Cerebellar nuclear complex (tissue), 1 donor: ENCODE measurements around the gene IDH3B.
"Not testable (repeated sequence)": the region's sequence is repeated elsewhere in the genome, so short reads cannot be mapped to it uniquely, and the experiment has no call there.

ENCODE experiments used
- DNase-seq, 2 experiments: peaks; one replicate each; lab custom pipeline; 2025; lab: John Stamatoyannopoulos, UW

Gene IDH3B

DNA sequence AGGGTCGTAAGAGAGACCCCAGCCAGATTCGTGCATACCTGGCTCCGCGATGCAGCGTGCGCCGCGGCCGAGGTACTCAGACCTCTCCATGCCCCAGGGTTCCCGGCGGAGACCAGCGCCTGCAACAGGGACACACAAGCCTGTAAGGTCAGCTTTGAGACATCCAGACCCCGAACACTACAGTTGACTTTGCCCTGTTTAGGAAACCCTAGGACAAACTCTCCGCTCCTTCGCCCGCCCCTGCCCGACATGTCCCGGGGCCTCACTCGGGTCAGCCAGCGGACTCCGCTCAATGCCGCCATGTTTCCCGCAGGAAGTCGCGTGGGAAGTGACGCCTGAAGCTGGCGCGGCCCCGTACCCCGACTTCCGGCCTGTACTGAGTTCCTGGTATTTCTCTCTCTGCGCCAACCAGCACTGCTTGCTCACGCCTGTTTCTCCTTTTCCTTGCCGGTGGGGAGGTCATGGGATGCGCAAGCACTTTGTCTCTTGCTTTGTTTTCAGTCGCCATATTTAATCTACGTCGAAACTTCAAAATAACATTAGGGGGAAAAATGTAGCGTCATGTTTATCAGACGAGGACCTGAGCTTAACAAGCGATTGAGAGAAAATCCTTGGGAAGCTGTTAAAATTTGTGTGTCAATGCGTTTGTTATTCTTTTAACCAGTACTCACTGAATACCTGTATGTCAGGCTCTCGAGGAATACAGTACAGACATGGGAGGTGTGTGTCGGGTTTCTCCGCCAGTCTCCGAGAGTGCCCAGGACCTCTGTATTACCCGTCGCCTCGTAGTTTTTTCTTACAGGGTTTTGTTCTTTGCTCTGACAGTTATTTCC is at the start of gene IDH3B:
IDH3B (minus strand) TSS at position 330 of the 833 bp plus-strand sequence; CDS start at position 302, 28 bp downstream.
- peak; percentile 23 to 88 for DNase-seq

- no peak for DNase-seq
Observed at GRCh38 chr20:2713285-2713684, 49.3 kb upstream of the IDH3B start.

DNA sequence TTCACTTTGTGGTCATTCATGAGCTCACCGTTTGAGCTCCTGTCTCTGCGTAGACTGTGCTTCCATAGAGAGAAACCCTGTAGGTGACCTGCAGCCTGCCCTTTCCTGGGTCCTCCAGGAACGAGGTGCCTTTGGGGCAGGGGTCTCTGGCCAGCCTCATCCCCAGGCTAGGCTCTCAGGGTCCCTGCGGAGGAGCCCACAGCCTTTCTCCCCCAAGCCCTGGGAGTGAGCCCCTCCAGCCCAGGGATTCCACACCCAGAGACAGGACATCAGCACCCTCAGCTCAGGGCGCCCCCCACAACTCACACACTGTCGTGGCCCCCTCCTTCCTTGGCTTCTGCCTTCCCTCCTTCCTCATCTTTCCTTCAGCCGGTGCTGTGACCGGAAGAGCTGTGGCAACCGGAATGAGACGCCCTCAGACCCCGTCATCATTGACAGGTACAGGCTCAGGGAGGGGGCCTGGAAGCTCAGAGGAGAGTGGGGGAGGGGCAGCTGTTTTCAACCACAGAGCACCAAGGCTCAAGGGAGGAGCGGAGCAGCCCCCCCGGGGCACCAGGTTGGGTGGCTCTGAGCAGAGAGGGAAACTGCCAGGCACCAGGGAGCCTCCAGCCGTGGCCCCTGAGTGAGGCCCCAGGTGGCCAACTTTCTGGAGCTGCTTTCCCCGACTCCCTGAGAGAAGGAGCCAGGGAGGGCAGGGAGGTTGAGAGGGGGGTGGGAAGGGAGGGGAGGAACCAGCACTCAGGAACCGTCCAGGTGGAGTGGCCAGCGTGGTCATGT is 45.4 kb upstream of the IDH3B start:
- DNase-seq, result no peak

- DNase-seq, result no peak
Observed at GRCh38 chr20:2708665-2709064, 44.6 kb upstream of the IDH3B start.

- no peak for DNase-seq
Observed at GRCh38 chr20:2708073-2708415, 44.0 kb upstream of the IDH3B start.

DNA sequence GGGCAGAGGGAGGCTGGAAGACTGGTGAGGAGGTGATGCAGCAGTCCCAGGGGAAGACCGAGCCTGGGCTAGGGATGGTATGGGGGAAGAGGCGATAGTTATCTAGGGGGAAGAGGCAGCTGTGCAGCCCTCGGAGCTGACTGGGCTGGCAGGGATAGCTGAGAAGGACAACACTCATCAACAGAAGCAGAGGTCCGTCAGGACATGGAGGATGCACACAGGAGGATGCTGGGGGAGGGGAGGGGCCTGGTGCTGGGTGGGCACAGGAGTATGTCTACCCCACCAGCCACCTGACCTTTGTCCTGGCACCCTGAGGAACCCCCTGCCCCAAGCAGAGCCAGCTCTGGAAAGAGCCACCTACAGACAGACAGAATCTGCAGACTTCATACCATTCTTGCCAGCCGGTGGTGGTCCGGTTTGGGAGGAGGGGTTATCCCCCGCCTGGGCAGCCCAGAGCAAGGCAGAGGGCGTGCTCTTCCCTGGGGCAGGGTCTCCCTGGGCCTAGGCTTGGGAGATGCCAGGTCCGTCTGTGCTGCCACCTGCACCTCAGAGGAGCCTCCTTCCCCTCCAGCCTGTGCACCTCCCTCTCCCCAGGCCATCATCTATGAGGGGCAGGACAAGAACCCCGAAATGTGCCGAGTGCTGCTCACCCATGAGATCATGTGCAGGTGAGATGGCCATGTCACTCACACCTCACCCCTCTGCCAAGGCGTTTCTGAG is 43.5 kb upstream of the IDH3B start:
- DNase-seq, result no peak

DNA sequence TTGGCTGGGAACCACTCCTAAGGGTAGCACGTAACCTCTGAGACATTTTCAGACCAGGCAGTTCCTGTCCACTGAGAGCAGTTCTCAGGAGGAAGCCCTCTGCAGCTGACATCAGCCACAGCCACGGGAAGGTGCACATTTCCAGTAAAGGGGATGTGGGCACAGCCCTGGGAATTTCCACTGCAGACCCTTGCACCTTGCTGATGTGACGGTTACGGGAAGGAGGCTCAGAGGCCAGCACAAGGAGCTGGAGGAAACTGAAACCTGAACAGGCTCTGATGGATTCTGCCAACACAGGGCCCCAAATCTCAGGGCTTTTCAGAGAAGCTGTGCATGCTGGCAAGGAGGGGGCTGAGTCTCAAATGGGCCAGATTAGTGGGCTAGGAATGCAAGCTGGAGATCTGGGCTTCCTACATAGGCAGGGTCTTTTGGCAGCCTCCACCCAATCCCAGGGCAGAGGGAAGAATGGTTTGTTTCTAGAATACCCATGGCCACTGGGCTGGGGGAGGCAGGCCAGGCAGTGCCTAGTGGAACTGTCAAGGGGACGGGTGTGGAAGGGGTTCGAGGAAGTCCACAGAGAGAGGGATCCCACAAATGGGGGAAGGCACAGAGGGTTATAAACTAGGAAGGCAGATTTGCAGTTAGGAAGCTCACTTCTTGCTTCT is 42.8 kb upstream of the IDH3B start:
- no peak for DNase-seq

DNA sequence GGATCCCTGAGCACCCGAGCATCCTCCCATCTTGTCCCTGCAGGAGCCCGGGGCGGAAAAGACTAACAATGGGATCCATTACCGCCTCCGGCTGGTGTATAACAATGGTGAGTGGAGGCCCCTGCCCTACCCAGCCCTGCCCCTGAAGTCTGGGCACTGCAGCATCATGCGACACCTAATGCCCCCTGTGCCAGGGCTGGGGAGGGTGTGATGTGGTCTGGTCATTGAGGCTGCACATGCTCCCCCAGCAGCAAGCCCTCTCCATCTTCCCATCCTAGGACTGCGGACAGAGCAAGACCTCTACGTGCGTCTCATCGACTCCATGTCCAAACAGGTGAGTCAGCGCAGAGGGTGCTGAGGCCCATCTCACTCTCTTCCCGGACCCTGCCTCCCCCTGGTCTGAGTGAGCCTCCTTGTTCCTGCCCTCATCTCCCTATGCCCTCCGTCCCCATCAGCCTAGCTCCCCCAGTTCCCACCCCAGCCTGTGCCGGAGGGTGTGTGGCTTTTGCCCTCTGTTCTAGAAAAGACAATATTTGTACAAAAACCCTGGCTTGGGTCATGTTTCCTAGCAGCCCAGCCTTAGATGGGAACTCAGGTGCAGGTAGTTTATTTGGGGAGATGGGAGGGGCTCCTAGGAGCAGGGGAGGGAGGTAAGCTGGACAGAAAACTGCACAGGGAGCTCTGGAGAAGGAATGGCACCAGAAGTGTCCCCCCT is 42.1 kb upstream of the IDH3B start:
- no peak for DNase-seq

DNA sequence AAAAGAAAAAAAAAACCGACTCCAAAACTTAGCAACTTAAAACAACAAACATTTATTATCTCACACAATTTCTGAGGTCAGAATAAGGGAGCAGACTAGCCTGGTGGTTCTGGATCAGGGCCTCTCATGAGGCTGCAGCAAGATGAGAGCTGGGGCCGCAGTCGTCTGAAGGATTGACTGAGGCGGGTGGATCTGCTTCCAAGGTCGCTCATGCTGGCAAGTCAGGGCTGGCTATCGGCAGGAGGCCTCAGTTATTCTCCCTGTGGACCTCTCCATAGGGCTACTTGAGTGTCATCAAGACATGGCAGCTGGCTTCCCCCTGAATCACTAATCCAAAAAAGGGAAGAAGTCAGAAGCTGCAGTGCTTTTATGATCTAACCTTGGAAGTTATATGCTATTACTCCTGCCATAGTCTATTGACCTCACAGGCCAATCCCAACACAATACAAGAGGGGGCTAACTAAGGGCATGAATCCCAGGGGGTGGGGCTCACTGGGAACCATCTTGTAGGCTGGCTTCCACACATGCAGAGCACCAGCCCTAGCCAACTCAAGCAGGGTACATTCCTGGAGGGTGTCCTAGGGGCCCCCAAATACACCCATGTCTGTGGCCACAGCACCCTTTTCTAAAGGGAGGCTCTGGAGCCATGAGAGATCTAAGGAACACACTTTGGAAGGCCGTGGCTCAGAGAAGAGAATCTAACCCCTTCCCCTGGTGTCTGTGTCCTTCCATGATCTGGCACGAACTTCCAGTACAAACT is 39.9 kb upstream of the IDH3B start:
- no peak for DNase-seq

GRCh38 chr20:2701671-2702081 is 37.7 kb upstream of the IDH3B start:
- no peak for DNase-seq

GRCh38 chr20:2700913-2701620 is 37.1 kb upstream of the IDH3B start:
- no peak for DNase-seq

DNA sequence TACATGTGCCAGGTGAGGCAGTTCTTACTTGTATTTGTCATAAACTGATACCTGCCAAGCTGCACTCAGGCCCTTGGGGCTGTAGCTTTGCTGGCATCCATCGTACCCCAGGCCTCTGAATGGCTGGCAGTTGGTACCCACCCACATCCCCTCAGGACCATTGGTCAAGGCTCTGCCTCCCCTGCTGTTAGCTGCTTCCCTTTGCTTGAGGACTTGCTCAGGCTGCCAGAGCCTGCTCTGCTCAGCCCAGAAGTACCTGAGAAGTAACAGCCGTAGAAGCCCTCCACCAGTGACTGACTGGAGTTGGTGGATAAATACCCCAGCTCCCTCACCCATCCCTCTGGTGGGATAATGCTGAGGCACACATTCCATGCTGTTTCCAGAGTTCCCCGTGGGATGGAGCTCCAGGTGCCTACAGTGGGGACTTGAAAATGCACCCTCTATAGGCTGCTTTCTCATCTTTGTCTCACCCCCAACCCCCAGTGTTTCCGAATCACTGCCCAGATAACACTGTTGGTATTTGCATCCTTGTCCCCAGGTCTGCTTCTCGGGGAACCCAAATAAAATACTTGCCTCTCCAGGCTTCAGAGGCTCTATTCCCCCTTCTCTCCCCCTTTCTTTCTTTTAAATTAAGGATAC is 35.9 kb upstream of the IDH3B start:
- DNase-seq, result no peak

DNA sequence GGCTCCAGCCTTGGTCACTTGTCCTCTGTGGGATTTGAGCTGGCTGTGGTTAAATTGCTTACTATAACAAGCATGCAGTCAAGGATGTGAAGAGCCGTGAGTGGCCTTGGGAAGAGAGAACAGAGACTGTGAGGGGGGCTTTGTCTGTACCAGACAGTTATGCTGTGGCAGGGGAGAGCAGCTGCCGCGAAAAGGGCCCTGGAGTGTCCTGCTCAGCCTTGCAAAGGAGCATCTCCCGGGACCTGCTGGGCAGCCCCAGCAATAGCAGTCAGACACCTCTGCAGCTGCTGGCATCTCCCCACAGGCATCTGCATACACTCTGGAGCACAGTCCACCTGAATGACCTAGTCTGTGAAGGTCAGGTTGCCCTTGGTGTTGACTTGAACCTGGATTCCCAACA is 34.9 kb upstream of the IDH3B start:
- DNase-seq, result no peak

DNA sequence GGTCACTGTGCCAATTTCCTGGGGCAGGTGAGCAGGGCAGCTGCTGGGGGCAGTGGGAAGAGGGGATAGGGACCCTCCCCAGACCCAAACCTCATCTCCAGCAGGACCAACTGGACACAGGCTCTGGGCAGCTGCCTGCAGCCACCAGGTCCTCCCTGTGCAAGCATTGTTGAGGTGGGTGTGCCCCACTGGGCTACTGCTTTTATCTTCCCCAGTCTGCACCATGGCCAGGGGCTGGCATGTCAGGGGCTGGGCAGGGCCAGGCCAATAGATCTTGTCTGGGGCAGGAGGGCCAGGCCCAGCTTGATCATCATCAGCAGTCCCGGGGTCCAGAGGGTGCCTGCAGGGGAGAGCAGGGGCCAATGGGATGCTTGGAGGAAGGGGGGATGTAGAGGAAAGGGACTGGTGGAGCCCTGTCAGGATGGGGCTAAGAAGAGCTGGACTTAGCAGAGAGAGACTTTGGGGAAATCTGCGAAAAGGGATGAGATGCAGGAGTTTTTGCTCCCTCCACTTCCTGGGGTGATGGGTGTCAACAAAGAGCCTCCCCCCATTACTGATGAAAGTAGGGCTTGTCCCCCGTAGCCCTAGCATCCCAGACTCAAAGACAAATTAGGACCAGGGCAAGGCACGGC is 34.3 kb upstream of the IDH3B start:
- DNase-seq, result no peak

DNA sequence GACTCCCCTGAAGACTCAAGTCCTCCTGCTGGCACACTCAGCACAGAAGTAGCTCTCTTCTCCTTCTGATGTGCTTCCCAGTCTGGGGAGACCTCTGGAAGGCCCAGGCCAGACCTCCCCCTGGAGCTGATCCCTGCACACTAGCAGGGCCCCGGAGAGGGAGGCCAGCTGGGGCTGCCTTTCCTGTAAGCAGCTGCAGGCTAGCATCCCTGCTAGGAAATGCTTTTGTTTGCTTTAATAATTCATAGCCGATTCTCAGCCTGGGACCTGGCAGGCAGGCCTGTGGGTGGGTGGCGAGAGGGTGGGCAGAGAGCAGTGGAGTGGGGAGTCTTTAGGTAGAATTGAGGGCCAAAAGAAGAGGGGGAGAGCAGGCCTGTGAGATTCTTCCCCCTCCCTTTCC is 33.8 kb upstream of the IDH3B start:
- no peak for DNase-seq

GRCh38 chr20:2696646-2697045 is 32.6 kb upstream of the IDH3B start:
- DNase-seq, result no peak

DNA sequence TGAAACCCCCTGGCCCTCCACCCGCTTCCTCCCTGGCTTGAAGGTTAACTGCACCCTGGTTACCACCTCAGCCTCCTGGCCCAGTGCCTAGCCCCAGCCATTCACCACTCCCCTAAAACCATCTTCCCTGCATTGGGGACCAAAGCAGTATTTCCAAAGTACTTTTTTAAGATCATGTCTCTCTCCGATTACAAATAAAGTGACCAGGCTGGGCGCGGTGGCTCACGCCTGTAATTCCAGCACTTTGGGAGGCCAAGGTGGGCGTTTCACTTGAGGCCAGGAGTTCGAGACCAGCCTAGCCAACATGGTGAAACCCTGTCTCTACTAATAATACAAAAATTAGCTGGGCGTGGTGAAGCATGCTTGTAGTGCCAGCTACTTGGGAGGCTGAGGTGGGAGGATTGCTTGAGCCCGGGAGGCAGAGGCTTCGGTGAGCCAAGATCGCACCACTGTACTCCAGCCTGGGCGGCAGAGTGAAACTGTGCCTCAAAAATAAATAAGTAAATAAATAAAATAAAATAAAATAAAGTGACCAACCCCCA is 32.0 kb upstream of the IDH3B start:
- not testable (repeated sequence) for DNase-seq

DNA sequence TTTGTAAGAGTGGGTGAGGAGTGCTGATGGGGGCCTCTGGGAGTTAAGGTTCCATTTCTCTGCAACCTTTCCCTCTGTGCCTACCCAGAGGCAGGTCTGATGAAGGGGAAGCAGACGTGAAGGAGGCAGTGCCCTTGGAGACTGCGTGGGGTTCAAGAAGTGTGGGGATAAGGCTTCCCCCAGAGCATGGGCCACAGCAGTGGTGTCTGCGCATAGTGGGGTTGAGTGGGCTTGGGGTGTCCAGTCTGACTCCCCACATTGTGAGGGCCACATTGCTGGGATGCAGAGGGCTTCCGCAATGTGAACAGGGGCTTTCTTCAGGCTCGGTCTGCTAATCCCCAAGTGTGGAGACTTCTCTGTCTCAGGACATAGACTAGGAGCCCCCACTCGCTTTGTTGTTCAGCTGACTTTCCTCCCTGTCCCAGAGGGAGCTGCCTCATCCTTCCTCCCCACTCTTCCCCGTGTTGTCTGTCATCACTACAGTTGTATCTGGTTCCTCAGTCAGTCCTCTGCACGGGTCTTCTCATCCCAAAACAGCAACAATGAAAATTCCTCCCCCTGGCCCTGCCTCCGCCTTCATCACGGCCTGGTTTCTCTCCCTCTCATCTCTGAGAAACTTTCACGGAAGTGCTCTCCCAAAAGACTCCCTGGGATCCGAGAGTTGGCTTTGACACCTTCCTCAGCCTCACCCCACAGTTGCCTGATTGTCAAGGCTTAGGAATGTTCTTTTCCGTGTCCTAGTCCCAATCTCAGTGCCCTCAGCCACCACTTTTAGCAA is 31.4 kb upstream of the IDH3B start:
- no peak for DNase-seq
